ENCODE results near the gene MUCL3.

- TF ChIP-seq POLR2AphosphoS5 (IDR thresholded peaks at IDR 0.05; ENCODE audit: low read depth, low read length) (no peak), POLR2A (IDR thresholded peaks at IDR 0.05; ENCODE audit: low read depth, low read length) (no peak), TAF1 (IDR thresholded peaks at IDR 0.05; ENCODE audit: borderline replicate concordance, low read depth, low read length) (no peak)
Observed at GRCh38 chr6:30891450-30891723, 49.4 kb upstream of the MUCL3 start.
